Naive thymus-derived CD4-positive, alpha-beta T cell (primary cell): ENCODE measurements around the gene P4HA3. TPM values are rescaled to one million over a fixed set of nuclear protein-coding genes. Genes with fewer than 3 reads are reported as not detected.
A peak's percentile ranks its signal among the peaks of the same experiment; 100 is the strongest.

Experiments
- ATAC-seq: fragments of 150-1000 bp; cut with Tn5 transposase; 2 replicates; pipeline ENCODE4 v1.10.0; 2021; ENCODE audit warnings: mild to moderate bottlenecking, moderate library complexity
- CTCF ChIA-PET: fragments of 350-600 bp; sonication (Branson Sonifier 250); formaldehyde crosslinking; loops from one replicate; lab custom pipeline; 2021; ENCODE audit warnings: antibody characterized with exemption; lab: Charles Lee
- POLR2A ChIA-PET: fragments of 350-600 bp; sonication (Branson Sonifier 250); formaldehyde crosslinking; loops from one replicate; lab custom pipeline; 2021; ENCODE audit warnings: antibody characterized with exemption, inconsistent platforms; lab: Charles Lee
- DNase-seq, 9 donors: peaks; one replicate each; pipeline versions ENCODE4 v3.0.0 to v3.0.0-alpha.2; 2020 to 2022; ENCODE audit warnings: mixed read lengths in 1 of 9
- H3K27ac ChIP-seq: one replicate; pipeline ENCODE4 v1.7.0; 2013; ENCODE audit warnings: mild to moderate bottlenecking, low read depth, low read length, moderate library complexity
- H3K27me3 ChIP-seq, 2 donors: one replicate each; pipeline ENCODE4 v1.7.0; 2013; ENCODE audit warnings: low read length in 2 of 2, mild to moderate bottlenecking in 2 of 2, moderate library complexity in 2 of 2; ENCODE audit not compliant: control insufficient read depth in 2 of 2, insufficient read depth in 2 of 2
- H3K36me3 ChIP-seq, 3 experiments: 1 replicate in 2 of 3; 2 replicates in 1 of 3; pipeline ENCODE4 v1.7.0; 2013; ENCODE audit warnings: low read length in 3 of 3, mild to moderate bottlenecking in 3 of 3, moderate library complexity in 1 of 3; ENCODE audit not compliant: insufficient read depth in 3 of 3, control insufficient read depth in 2 of 3
- H3K4me1 ChIP-seq, 2 donors: one replicate each; pipeline ENCODE4 v1.7.0; 2013; ENCODE audit warnings: low read length in 2 of 2, mild to moderate bottlenecking in 2 of 2, moderate library complexity in 1 of 2; ENCODE audit not compliant: control insufficient read depth in 2 of 2, insufficient read depth in 2 of 2
- H3K4me3 ChIP-seq: 2 replicates; pipeline ENCODE4 v1.7.0; 2013; ENCODE audit warnings: mild to moderate bottlenecking, low read length
- H3K9me3 ChIP-seq, 3 experiments: 1 replicate in 2 of 3; 2 replicates in 1 of 3; pipeline ENCODE4 v1.7.0; 2013; ENCODE audit warnings: low read length in 3 of 3; ENCODE audit not compliant: control insufficient read depth in 2 of 3
- H3K27ac Mint-ChIP-seq, 9 donors: one replicate each; pipeline ENCODE4 v1.8.0; 2020 to 2022; ENCODE audit warnings: mixed read lengths in 9 of 9, mild to moderate bottlenecking in 8 of 9, moderate library complexity in 5 of 9, inconsistent platforms in 2 of 9
- H3K27me3 Mint-ChIP-seq, 5 donors: one replicate each; pipeline ENCODE4 v1.8.0; 2021 to 2022; ENCODE audit warnings: mixed read lengths in 5 of 5, mild to moderate bottlenecking in 1 of 5
- H3K36me3 Mint-ChIP-seq, 5 donors: one replicate each; pipeline ENCODE4 v1.8.0; 2020 to 2022; ENCODE audit warnings: mixed read lengths in 5 of 5, mild to moderate bottlenecking in 3 of 5, inconsistent platforms in 1 of 5
- H3K4me1 Mint-ChIP-seq, 7 donors: one replicate each; pipeline ENCODE4 v1.8.0; 2020 to 2022; ENCODE audit warnings: mixed read lengths in 7 of 7, mild to moderate bottlenecking in 3 of 7, inconsistent platforms in 1 of 7
- H3K4me3 Mint-ChIP-seq, 10 donors: one replicate each; pipeline ENCODE4 v1.8.0; 2020 to 2022; ENCODE audit warnings: mild to moderate bottlenecking in 10 of 10, mixed read lengths in 10 of 10, moderate library complexity in 6 of 10, inconsistent platforms in 2 of 10
- H3K9me3 Mint-ChIP-seq, 11 donors: one replicate each; pipeline ENCODE4 v1.8.0; 2020 to 2022; ENCODE audit warnings: mixed read lengths in 11 of 11, mild to moderate bottlenecking in 4 of 11, inconsistent platforms in 1 of 11, moderate library complexity in 1 of 11
- intact Hi-C, 2 donors: fragments of 100-400 bp; cut with micrococcal nuclease; formaldehyde crosslinking; loops; one replicate each; pipeline ENCODE4 v1.15.1; 2023
- polyA plus RNA-seq, 2 donors: library from polyadenylated mRNA; unstranded; fragments of 300-500 nt; fragmentation: Illumina TruSeq; gene quantifications; one replicate each; pipeline ENCODE4 v1.2.3, GENCODE V29; 2021
- total RNA-seq, 6 experiments: library from RNA in 5 of 6; stranded (reverse) in 5 of 6; gene quantifications; 1 replicate in 5 of 6; 2 replicates in 1 of 6; pipeline ENCODE4 v1.2.3 and lab custom pipeline; 2021 to 2026

The P4HA3 gene
- total and polyA plus RNA-seq, 7 experiments from 2014 or later: not detected

DNA sequence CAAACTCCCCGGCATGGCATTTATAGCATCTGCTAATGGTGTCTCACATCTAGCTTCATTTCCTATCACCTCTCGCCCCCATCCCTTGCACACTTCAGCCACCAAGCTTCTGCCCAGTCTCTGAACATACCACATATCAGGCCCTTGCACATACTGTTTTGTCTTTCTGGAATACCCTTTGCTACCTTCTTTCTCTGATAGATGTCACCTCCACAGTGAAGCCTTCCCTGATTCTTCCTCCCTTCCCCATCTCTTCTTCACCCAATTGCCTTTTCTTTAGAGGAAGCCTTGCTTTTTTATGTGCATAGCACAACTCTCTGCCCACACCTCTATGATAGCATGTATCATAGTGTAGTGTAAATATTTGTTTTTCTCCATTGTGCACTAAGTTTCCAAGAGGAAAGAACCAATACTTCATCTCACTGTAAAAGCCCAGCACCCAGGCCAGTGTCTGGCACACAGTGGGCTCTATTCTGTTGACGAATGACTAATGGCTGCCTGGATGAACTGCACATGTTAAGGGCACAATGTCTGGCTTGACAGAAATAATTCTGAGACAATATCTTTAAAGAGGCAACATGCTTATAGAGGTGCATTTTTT is 27.8 kb downstream of the P4HA3 start:
- CTCF ChIA-PET: no interaction called here
- POLR2A ChIA-PET: interaction anchor here (1.1 kb wide), 1 partner anchor 8 kb away, joined by 3 read pairs; no protein-coding TSS in a partner anchor
- H3K4me1 Mint-ChIP-seq: no peaks in the 10 kb centered on the region

DNA sequence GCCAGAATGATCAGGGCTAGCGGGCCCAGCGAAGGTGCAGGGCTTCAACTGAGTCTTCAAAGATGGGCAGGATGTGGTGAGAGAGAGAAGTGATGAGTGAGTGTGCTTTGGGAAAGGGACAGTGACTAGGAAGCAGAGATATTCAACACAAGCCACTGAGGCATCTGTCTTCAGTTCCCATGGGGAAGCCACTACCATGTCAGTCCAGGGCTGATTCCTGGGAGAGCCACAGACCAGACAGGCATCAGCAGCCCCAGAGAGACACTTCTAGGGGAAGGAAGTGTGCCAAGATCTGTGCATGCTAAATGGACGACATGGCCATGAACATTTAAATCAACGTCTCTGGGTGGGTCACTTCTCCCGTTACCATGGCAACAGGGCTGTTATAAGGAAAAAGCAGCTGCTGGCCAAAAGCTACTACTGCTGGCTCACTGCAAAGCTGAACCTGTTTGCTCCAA is 28.5 kb downstream of the P4HA3 start:
- Mint-ChIP-seq H3K4me3 (no peak overlapping the region), H3K36me3 (no peaks in the 10 kb centered on the region), H3K27me3 (peaks cover 0 to 3% (median 0%) of the 10 kb centered on the region in 5 donors), H3K9me3 (no peaks in the 10 kb centered on the region), H3K27ac (no peak overlapping the region), H3K4me1 (no peaks in the 10 kb centered on the region)
- Histone ChIP-seq H3K4me1 (peaks cover 0 to 7% of the 10 kb centered on the region in 2 donors), H3K27ac (no peak overlapping the region), H3K27me3 (peaks cover 0 to 3% of the 10 kb centered on the region in 2 donors), H3K4me3 (no peak overlapping the region), H3K36me3 (no peaks in the 10 kb centered on the region), H3K9me3 (no peaks in the 10 kb centered on the region)
- ATAC-seq (no peak), DNase-seq (no peak)
- ChIA-PET POLR2A (no interaction called here), CTCF (no interaction called here)
- intact Hi-C loops: no loop called here

More for the DNA sequence above, 27.8 kb downstream of the P4HA3 start:
- Mint-ChIP-seq H3K27ac (no peak overlapping the region), H3K27me3 (no peaks in the 10 kb centered on the region), H3K36me3 (no peaks in the 10 kb centered on the region), H3K4me3 (no peak overlapping the region), H3K9me3 (no peaks in the 10 kb centered on the region)
- DNase-seq (no peak), ATAC-seq (no peak)
- Histone ChIP-seq H3K27ac (no peak overlapping the region), H3K4me3 (no peak overlapping the region), H3K9me3 (no peaks in the 10 kb centered on the region), H3K27me3 (peaks cover 0 to 3% of the 10 kb centered on the region in 2 donors), H3K36me3 (no peaks in the 10 kb centered on the region), H3K4me1 (peaks cover 0 to 7% of the 10 kb centered on the region in 2 donors)
- intact Hi-C loops: no loop called here

- DNase-seq (no peak), ATAC-seq (no peak)
- no peaks in the 10 kb centered on the region for H3K36me3 Mint-ChIP-seq
- no peak overlapping the region for H3K4me3 ChIP-seq
- no peak overlapping the region for H3K27ac Mint-ChIP-seq
- ChIA-PET CTCF (no interaction called here), POLR2A (no interaction called here)
- no peaks in the 10 kb centered on the region for H3K9me3 ChIP-seq
- H3K27me3 ChIP-seq: peaks cover 0 to 3% of the 10 kb centered on the region in 2 donors
- peaks cover 0 to 8% (median 0%) of the 10 kb centered on the region in 5 donors for H3K27me3 Mint-ChIP-seq
- no peaks in the 10 kb centered on the region for H3K4me1 Mint-ChIP-seq
- intact Hi-C loops: no loop called here
- peaks cover 0 to 7% of the 10 kb centered on the region in 2 donors for H3K4me1 ChIP-seq
- H3K36me3 ChIP-seq: no peaks in the 10 kb centered on the region
- no peaks in the 10 kb centered on the region for H3K9me3 Mint-ChIP-seq
- no peak overlapping the region for H3K4me3 Mint-ChIP-seq
- no peak overlapping the region for H3K27ac ChIP-seq
These were observed 29.0 kb downstream of the P4HA3 start for GRCh38 chr11:74282421-74282820.

DNA sequence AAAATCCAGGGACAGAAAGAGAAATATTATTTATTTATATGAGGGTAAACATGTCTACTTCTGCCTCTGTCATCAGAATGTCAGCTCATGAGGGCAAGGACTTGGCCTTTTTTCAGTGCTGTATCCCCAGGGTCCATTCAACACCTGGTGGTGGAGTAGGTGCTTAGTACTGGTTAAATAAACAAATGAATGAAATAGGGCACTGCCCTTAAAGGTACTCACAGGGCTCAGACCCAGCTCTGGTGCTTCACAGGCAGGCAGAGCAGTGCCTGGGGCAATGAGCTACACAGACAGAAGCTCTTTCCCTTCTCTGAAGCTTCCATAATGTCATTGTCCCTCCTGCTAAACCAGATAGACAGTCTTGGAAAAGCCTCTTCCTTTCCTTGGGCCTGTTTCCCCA is 30.9 kb downstream of the P4HA3 start:
- Histone ChIP-seq H3K4me3 (no peak overlapping the region), H3K9me3 (no peaks in the 10 kb centered on the region), H3K27me3 (no peaks in the 10 kb centered on the region), H3K36me3 (no peaks in the 10 kb centered on the region), H3K27ac (no peak overlapping the region), H3K4me1 (peaks cover 0 to 7% of the 10 kb centered on the region in 2 donors)
- H3K4me3 Mint-ChIP-seq: no peak overlapping the region
- no peak overlapping the region for H3K27ac Mint-ChIP-seq
- H3K9me3 Mint-ChIP-seq: no peaks in the 10 kb centered on the region
- intact Hi-C loops: no loop called here
- H3K4me1 Mint-ChIP-seq: no peaks in the 10 kb centered on the region
- DNase-seq (no peak), ATAC-seq (no peak)
- ChIA-PET POLR2A (no interaction called here), CTCF (no interaction called here)
- peaks cover 4 to 20% (median 7%) of the 10 kb centered on the region in 5 donors for H3K27me3 Mint-ChIP-seq
- no peaks in the 10 kb centered on the region for H3K36me3 Mint-ChIP-seq

GRCh38 chr11:74279256-74279655 is 32.2 kb downstream of the P4HA3 start:
- Histone ChIP-seq H3K4me3 (no peak overlapping the region), H3K27me3 (no peaks in the 10 kb centered on the region), H3K9me3 (no peaks in the 10 kb centered on the region), H3K36me3 (no peaks in the 10 kb centered on the region), H3K4me1 (peaks cover 0 to 7% of the 10 kb centered on the region in 2 donors), H3K27ac (no peak overlapping the region)
- CTCF ChIA-PET: interaction anchor here (1.3 kb wide), 1 partner anchor 24 kb away, joined by 3 read pairs; no protein-coding TSS in a partner anchor
- ATAC-seq (no peak), DNase-seq (no peak)
- H3K4me1 Mint-ChIP-seq: no peaks in the 10 kb centered on the region
- H3K27ac Mint-ChIP-seq: no peak overlapping the region
- intact Hi-C loops: no loop called here
- no peaks in the 10 kb centered on the region for H3K9me3 Mint-ChIP-seq
- H3K27me3 Mint-ChIP-seq: peaks cover 4 to 28% (median 8%) of the 10 kb centered on the region in 5 donors
- H3K36me3 Mint-ChIP-seq: no peaks in the 10 kb centered on the region
- no peak overlapping the region for H3K4me3 Mint-ChIP-seq
- POLR2A ChIA-PET: no interaction called here

DNA sequence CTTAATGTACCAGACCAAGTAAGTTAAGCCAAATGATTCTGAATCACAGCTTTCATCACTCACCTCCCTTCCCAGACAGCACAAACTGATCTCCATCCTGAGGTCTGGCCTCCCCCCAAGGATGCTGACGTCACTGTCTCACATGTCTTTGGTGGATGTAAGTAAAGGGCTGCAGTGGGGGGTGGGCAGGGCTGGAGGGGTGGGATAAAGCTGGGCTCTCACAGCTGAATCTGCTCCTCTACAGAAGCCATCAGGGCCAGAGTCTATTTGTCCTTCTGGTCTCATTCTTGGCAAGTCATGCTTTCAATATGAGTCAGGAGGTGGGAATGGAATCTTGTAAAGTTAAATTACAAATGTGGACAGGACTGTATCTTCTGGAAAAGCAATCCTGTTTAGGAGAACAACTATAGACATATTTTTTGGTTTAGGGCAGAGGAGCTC is 32.7 kb downstream of the P4HA3 start:
- no peak overlapping the region for H3K4me3 ChIP-seq
- no peak overlapping the region for H3K27ac ChIP-seq
- no peaks in the 10 kb centered on the region for H3K27me3 ChIP-seq
- peaks cover 0 to 7% of the 10 kb centered on the region in 2 donors for H3K4me1 ChIP-seq
- intact Hi-C loops: no loop called here
- no peaks in the 10 kb centered on the region for H3K36me3 ChIP-seq
- H3K9me3 ChIP-seq: no peaks in the 10 kb centered on the region
- no peak for DNase-seq
- H3K27ac Mint-ChIP-seq: no peak overlapping the region
- H3K4me1 Mint-ChIP-seq: no peaks in the 10 kb centered on the region
- H3K27me3 Mint-ChIP-seq: peaks cover 4 to 31% (median 8%) of the 10 kb centered on the region in 5 donors
- H3K36me3 Mint-ChIP-seq: no peaks in the 10 kb centered on the region
- no peak for ATAC-seq
- CTCF ChIA-PET: interaction anchor here (1.3 kb wide), 1 partner anchor 23 kb away, joined by 3 read pairs; no protein-coding TSS in a partner anchor
- H3K4me3 Mint-ChIP-seq: no peak overlapping the region
- no peaks in the 10 kb centered on the region for H3K9me3 Mint-ChIP-seq
- POLR2A ChIA-PET: no interaction called here

GRCh38 chr11:74278103-74278502 is 33.3 kb downstream of the P4HA3 start:
- Histone ChIP-seq H3K27ac (no peak overlapping the region), H3K27me3 (no peaks in the 10 kb centered on the region), H3K4me1 (peaks cover 0 to 6% of the 10 kb centered on the region in 2 donors), H3K9me3 (no peaks in the 10 kb centered on the region), H3K4me3 (no peak overlapping the region), H3K36me3 (no peaks in the 10 kb centered on the region)
- ChIA-PET CTCF (no interaction called here), POLR2A (no interaction called here)
- DNase-seq (no peak), ATAC-seq (no peak)
- no peaks in the 10 kb centered on the region for H3K4me1 Mint-ChIP-seq
- no peaks in the 10 kb centered on the region for H3K36me3 Mint-ChIP-seq
- H3K27me3 Mint-ChIP-seq: peaks cover 4 to 33% (median 8%) of the 10 kb centered on the region in 5 donors
- H3K4me3 Mint-ChIP-seq: no peak overlapping the region
- no peaks in the 10 kb centered on the region for H3K9me3 Mint-ChIP-seq
- intact Hi-C loops: no loop called here
- H3K27ac Mint-ChIP-seq: peak overlapping the region in 1 of 9 donors; percentile 28
